Urothelium cell line (cell line): Measurements from ENCODE around the gene NOTCH2.
"Not testable (repeated sequence)": the region's sequence is repeated elsewhere in the genome, so short reads cannot be mapped to it uniquely, and the experiment has no call there.

Source experiments
- DNase-seq: peaks from one replicate; pipeline ENCODE4 v3.0.0; 2011; ENCODE audit warnings: low spot score, mixed read lengths
- FAIRE-seq: peaks from 2 replicates; lab custom pipeline; 2011; peaks lifted over from hg19 to GRCh38; lab: Jason Lieb, UNC

The NOTCH2 gene

GRCh38 chr1:120069067-120069919 is at the start of gene NOTCH2:
Gene NOTCH2, minus strand, starts transcription at chr1:120069662. Its CDS starts 256 bp downstream, at chr1:120069406.
- not testable (repeated sequence) for DNase-seq
- peak; percentile 79 for FAIRE-seq

DNA sequence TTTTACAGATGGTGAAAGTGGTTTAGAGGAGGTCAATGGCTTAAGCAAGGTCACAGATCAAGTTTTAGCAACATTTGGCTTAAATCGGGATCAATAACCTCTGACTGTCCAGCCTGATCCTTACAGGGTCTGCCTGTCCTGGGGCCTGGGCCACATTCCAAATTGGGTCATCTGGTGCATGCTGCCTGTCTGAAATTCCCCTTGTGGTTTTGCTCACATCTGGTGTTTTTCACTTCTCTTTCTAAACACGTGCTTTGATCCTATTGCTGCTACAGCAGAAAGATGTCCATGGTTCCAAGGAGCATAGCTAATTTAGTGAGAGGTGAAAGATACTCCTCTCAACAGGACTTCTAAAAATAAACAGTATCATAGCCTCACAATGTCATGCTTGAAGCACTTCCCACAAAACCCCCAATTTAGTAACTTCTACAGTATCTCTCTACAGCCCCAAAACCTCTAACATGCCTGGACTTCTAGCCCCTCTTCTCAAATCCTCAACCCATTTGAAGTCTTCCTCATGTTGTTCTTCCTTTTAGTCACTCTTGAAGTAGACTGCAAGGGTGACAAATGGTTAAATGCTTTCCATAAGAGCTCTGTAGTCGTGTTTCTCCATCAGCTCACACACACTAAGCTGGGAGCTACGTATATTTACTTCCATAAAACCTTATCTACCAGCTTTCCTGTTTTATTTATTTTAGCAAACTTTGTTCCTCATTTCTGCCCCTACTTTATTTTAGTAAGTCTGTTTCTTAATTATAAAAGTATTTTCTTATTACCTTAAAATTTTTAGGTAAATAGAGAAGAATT is 48.1 kb upstream of the NOTCH2 start:
- FAIRE-seq, DNase-seq: not testable (repeated sequence)

DNA sequence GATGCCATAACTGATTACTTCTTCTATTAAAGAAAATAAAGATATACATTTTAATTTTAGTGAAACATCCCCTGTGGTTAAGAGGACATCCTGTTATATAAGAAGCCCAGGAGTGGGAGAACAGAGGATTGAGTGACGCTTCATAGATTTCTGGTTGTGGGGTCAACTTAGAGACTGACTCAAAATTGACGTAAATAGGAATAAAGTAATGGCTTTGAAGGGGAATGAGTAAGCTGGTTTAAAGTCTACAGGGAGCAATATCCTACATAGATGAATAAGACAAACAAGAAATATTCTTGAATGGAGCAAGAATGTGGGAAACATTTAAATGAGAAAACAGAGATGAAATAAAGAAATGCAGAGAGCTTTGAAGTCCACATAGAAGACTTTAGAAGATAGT is 46.6 kb upstream of the NOTCH2 start:
- not testable (repeated sequence) for FAIRE-seq, DNase-seq

- not testable (repeated sequence) for DNase-seq, FAIRE-seq
Observed at GRCh38 chr1:120113134-120113533, 43.7 kb upstream of the NOTCH2 start.

DNA sequence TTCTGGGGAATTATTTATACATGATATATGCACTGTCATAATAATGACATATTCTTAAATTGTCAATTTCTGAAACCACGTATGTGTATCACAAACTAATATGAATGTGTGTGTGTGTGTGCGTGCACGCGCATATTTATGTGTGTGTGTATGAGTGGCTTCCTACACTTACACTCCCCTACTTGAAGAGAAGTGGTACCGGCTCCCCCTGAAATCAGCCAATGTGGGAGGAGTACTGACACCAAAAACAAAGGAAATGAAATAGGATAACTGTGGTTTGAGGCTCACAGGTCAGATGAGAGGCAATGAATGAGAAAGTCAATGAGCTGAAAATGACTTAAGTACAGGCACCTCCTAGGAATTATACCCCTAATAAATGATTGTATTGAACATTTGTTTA is 42.8 kb upstream of the NOTCH2 start:
- not testable (repeated sequence) for DNase-seq, FAIRE-seq

GRCh38 chr1:120111771-120112170 is 42.3 kb upstream of the NOTCH2 start:
- not testable (repeated sequence) for DNase-seq, FAIRE-seq

DNA sequence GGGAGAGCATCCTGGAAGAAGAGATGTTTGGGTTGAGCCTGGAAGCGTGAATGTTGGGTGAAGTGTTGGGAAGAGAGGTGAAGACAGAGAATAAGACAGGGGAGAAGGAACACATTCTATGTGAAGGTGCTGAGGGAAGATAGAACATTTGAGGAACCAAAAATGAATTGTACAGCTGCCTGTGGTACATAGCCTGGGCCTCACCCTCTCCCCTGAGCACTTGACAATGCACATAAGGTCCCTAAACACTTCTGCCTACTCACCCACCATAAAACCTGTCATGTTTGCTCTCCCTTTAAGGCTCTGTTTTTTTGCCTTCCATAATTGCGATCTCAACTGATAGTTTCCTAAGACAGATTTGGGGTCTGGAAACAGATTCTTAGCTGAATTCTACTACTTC is 41.5 kb upstream of the NOTCH2 start:
- not testable (repeated sequence) for DNase-seq
- FAIRE-seq = peak; percentile 52

- not testable (repeated sequence) for FAIRE-seq, DNase-seq
Observed at GRCh38 chr1:120109656-120110055, 40.2 kb upstream of the NOTCH2 start.

- not testable (repeated sequence) for DNase-seq, FAIRE-seq
Observed at GRCh38 chr1:120109180-120109579, 39.7 kb upstream of the NOTCH2 start.

DNA sequence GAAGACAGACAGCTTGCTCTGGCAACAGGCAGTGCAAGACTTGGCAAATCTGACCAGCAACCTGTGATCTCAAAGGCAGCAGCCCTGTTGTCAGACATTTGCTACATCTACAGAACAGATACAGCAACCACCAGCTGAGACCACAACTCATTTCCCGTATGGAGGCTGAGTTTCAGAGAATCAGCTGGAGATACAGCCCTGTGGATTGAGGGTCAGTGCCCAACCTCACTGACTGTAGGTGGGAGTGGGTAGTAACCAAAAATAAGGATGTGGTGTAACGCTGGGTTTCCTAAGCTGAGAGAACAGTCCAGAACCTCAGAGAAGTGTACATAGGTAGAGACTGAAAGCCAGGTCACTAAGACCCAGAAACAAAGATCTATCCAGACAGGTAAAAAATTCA is 35.8 kb upstream of the NOTCH2 start:
- not testable (repeated sequence) for FAIRE-seq, DNase-seq

DNA sequence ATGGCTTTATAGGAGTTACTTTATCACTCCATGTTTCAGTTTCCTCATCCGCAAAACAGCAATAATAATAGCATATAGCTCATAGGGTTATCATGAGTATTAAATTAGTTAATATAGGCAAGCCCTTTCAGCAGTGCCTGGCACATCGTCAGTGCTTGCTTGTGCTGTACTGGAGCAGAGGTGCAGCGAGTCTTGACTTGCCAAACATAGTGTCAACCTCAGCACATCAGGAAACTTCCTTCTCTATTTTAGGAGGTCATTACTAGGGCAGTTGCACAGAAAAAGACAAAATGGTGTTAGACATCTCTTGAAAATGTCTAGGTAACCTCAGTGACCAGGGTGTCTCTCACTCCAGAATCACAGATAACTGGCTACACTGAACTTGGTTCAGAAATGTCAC is 34.3 kb upstream of the NOTCH2 start:
- not testable (repeated sequence) for FAIRE-seq, DNase-seq

GRCh38 chr1:120101593-120101992 is 32.1 kb upstream of the NOTCH2 start:
- not testable (repeated sequence) for FAIRE-seq

DNA sequence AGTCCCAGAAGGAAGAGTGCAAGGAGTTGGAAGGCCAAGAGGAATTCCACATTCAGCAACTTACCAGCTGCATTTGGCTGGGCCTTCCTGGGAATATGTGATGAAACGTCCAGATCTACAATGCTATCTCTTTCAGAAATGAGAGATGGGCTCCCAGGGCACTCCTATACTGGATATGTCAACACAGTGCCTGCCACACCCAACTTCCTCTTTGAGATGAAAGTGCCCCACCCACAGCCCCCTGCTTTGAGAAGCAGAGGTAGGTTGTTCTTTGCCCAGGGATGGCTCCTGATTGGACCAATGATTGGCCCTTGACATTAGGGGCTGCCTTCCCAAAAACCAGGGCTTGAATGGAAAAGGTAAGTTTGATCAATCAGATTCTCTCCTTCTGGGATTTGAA is 31.1 kb upstream of the NOTCH2 start:
- not testable (repeated sequence) for DNase-seq, FAIRE-seq

More at GRCh38 chr1:120101593-120101992, 32.1 kb upstream of the NOTCH2 start:
- DNase-seq = not testable (repeated sequence)

- DNase-seq = not testable (repeated sequence)
- peak; percentile 23 for FAIRE-seq
Observed at GRCh38 chr1:120098986-120099759, 29.7 kb upstream of the NOTCH2 start.

- FAIRE-seq, DNase-seq: not testable (repeated sequence)
Observed at GRCh38 chr1:120096981-120097545, 27.6 kb upstream of the NOTCH2 start.

DNA sequence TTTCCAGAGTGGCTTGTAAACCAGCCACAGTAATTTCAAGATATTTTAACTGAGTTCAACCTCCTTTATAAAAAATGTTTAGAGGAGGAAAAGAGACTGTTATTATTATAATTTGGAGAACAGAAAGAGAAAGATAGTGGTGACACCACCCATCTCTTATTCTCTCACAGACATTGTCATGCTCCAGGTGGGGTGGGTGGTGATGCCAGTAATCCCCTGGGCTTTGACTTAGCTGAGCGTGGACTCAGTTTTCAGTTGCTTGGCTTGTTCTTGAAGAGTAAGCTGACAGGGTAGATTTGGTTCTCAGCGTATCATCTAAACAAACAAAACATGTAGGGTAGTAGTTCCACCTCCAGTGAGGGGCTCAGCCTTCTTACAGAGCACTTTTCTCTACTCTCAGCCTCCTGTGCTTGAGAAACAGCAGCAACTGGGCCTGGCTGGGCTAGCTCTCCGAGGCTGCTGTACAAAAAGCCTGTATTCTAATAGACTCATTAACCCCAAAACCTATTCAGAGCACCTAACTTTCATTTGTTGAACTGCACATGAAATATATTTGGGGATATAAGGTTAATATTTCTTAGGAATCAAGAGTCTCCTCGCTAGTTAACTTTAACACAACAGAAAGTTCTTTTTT is 24.2 kb upstream of the NOTCH2 start:
- FAIRE-seq, DNase-seq: not testable (repeated sequence)

GRCh38 chr1:120092232-120093218 is 23.1 kb upstream of the NOTCH2 start:
- not testable (repeated sequence) for FAIRE-seq, DNase-seq

GRCh38 chr1:120090830-120091229 is 21.4 kb upstream of the NOTCH2 start:
- DNase-seq, FAIRE-seq: not testable (repeated sequence)
